Tibial artery (tissue), 4 donors: Measurements from ENCODE around the gene TSPAN6.

ENCODE experiments used
- DNase-seq, 2 donors: peaks; one replicate each; pipeline ENCODE4 v3.0.0-alpha.2; 2019
- H3K27ac ChIP-seq, 2 donors: fragments of 200-600 bp; sonication (generic) in 1 of 2; 1 replicate in 1 of 2; 2 replicates in 1 of 2; pipeline ENCODE4 v1.5.1; 2018 to 2019; ENCODE audit warnings: mild to moderate bottlenecking in 1 of 2
- H3K27me3 ChIP-seq, 2 donors: fragments of 200-600 bp; sonication (generic) in 1 of 2; one replicate each; pipeline versions ENCODE4 v1.5.1 to v1.6.0; 2016 to 2019
- H3K36me3 ChIP-seq, 3 donors: fragments of 200-600 bp; sonication (generic) in 2 of 3; one replicate each; pipeline ENCODE4 v1.5.1; 2016 to 2019; ENCODE audit warnings: mild to moderate bottlenecking in 2 of 3
- H3K4me1 ChIP-seq, 4 donors: fragments of 200-600 bp; sonication (generic) in 2 of 4; 1 replicate in 3 of 4; 2 replicates in 1 of 4; pipeline ENCODE4 v1.5.1; 2016 to 2019
- H3K4me3 ChIP-seq, 2 donors: fragments of 200-600 bp; sonication (generic) in 1 of 2; 1 replicate in 1 of 2; 2 replicates in 1 of 2; pipeline ENCODE4 v1.5.1; 2018 to 2019; ENCODE audit warnings: mild to moderate bottlenecking in 2 of 2
- H3K9me3 ChIP-seq, 3 donors: fragments of 200-600 bp; sonication (generic) in 1 of 3; one replicate each; pipeline ENCODE4 v1.5.1; 2016 to 2019
- intact Hi-C: fragments of 100-400 bp; cut with DNase I; formaldehyde crosslinking; loops from one replicate; pipeline ENCODE4 v1.15.0; 2023; ENCODE audit warnings: low total_unique reads
- TF ChIP-seq, protein P1 (sequence below), 2 experiments: fragments of 200-600 bp in 1 of 2; fragments of 450-650 bp in 1 of 2; IDR thresholded peaks; one replicate each; pipeline ENCODE4 v1.5.1; 2017 to 2019; ENCODE audit warnings: antibody characterized with exemption in 2 of 2, mild to moderate bottlenecking in 1 of 2, moderate library complexity in 1 of 2

Gene TSPAN6

DNA sequence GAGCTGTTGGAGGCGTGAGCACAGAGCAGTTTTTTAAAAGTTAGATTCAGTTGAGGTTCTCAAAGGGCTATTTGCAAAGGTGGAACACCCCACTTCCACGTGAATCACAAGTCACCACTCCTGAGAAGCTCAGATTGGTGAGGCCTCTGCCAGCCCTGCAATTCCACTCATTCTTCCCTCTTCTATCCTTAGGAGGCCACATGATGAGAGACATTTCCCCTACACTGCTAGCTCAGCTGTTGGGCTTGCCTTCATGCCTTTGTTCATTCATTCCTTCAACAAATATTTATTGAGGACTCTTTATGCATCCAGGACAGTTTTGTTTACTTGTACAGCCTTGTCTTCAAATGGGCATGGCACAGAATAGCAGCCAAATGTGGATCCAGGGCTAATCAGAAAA lies 11.1 kb upstream of the TSPAN6 start:
- H3K27me3 ChIP-seq = no peaks in the 10 kb centered on the region
- H3K4me1 ChIP-seq = peaks cover 0 to 28% (median 3%) of the 10 kb centered on the region in 4 donors
- DNase-seq = no peak
- TF ChIP-seq, protein P1, sequence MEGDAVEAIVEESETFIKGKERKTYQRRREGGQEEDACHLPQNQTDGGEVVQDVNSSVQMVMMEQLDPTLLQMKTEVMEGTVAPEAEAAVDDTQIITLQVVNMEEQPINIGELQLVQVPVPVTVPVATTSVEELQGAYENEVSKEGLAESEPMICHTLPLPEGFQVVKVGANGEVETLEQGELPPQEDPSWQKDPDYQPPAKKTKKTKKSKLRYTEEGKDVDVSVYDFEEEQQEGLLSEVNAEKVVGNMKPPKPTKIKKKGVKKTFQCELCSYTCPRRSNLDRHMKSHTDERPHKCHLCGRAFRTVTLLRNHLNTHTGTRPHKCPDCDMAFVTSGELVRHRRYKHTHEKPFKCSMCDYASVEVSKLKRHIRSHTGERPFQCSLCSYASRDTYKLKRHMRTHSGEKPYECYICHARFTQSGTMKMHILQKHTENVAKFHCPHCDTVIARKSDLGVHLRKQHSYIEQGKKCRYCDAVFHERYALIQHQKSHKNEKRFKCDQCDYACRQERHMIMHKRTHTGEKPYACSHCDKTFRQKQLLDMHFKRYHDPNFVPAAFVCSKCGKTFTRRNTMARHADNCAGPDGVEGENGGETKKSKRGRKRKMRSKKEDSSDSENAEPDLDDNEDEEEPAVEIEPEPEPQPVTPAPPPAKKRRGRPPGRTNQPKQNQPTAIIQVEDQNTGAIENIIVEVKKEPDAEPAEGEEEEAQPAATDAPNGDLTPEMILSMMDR (IDR thresholded peaks at IDR 0.05) = no peak
- no peaks in the 10 kb centered on the region for H3K9me3 ChIP-seq
- H3K36me3 ChIP-seq = no peaks in the 10 kb centered on the region
- H3K4me3 ChIP-seq = no peak overlapping the region
- intact Hi-C loops = no loop called here
- H3K27ac ChIP-seq = no peak overlapping the region

DNA sequence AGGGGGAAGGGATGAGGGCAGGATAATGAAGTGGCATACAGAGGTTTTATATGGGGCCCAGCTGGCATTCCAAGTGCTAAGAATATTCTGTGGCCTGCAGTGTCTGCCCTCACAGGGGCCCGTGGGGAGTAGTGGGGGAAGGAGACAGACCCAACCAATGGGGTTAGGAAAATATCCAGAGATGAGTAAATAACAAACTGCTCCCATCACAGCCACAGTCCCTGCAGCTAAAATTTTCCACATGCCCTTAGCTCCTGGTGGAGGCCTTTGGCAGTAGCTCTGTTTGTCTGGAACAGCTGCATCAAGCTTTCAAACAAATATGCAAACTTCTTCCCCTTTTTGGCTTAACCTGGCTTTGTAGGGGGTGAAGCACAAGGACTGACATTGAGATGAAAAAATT lies 10.5 kb upstream of the TSPAN6 start:
- no peak overlapping the region for H3K4me3 ChIP-seq
- peak overlapping the region in 1 of 2 donors; percentile 6 for H3K27ac ChIP-seq
- intact Hi-C loops = no loop called here
- peak in 1 of 2 donors; percentile 63 for DNase-seq
- H3K9me3 ChIP-seq = no peaks in the 10 kb centered on the region
- H3K36me3 ChIP-seq = no peaks in the 10 kb centered on the region
- TF ChIP-seq, protein P1 (IDR thresholded peaks at IDR 0.05) = no peak
- H3K27me3 ChIP-seq = no peaks in the 10 kb centered on the region
- H3K4me1 ChIP-seq = peaks cover 0 to 28% (median 3%) of the 10 kb centered on the region in 4 donors

DNA sequence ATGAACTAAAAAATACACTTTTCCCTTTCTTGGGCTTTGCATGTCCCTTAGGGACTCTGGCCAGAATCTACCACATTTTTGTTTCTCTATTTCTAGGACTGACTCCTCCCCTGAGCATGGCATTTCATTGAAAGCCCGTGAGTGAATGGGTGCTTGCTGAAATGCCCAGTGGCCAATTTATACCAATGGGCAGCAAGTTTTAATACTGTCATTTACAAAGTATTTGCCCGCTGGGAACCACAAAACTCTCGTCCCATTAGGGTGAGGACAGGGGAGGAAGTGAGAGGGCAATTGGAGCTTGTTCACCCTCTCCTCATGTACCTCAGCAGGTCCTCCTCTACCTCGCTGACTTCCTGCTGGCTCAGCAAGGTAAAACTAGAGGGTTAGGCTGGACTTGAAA lies 8.5 kb upstream of the TSPAN6 start:
- TF ChIP-seq, protein P1 (IDR thresholded peaks at IDR 0.05) = no peak
- intact Hi-C loops = no loop called here
- no peak for DNase-seq
- Histone ChIP-seq H3K27me3 (no peaks in the 10 kb centered on the region), H3K27ac (peak overlapping the region; percentile 41 to 51), H3K36me3 (no peaks in the 10 kb centered on the region), H3K9me3 (no peaks in the 10 kb centered on the region), H3K4me3 (peak overlapping the region; percentile 36 to 37), H3K4me1 (peaks cover 0 to 28% (median 3%) of the 10 kb centered on the region in 4 donors)

DNA sequence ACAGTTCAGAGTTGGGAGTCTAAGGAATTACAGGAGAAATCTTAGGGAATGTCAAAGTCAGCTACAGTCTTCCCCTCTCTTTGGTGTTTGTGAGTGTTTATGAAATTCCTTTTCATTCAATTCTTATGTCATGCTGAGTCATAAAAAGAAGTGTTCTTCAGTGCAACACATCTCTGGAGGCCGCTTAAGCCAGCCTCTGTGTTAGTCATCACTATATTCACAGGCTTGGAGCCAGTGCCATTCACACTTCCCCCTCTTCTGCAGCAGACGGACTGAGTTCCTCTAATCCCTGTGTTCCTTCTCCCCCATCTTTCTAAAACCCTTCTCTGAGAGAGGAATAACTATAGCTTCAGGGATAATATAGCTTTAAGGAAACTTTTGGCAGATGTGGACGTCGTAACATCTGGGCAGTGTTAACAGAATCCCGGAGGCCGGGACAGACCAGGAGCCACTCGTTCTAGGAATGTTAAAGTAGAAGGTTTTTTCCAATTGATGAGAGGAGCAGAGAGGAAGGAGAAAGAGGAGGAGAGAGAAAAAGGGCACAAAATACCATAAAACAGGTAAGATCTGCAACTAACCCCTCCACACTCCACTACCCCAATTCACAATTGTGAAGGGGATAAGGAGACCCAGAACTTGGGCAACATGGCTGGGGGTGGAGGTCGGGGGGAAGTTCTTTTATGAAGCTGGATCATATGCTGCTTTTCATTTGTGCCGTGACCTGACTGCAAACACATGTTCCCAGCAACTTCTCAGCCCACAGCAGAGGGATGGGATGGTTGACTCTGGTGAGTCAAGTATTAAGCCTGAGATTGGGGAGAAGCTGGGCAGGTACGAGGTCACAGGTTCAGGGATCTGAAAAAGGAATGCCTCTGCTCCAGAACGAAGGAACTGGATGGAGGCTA lies 7.6 kb upstream of the TSPAN6 start, which contains the start of gene SRPX2:
Gene SRPX2, plus strand, starts transcription at position 244 of the 905 bp plus-strand sequence. CDS start 2,124 bp downstream, outside the sequence.
- peak; percentile 74 to 76 for DNase-seq
- no peaks in the 10 kb centered on the region for H3K27me3 ChIP-seq
- TF ChIP-seq, protein P1 (IDR thresholded peaks at IDR 0.05) = no peak
- no peaks in the 10 kb centered on the region for H3K9me3 ChIP-seq
- H3K4me1 ChIP-seq = peaks cover 0 to 28% (median 0%) of the 10 kb centered on the region in 4 donors
- H3K4me3 ChIP-seq = peak within 1 kb of the TSS; percentile 36 to 37
- H3K36me3 ChIP-seq = no peaks in the 10 kb centered on the region
- intact Hi-C loops = no loop called here
- peak within 1 kb of the TSS; percentile 41 to 51 for H3K27ac ChIP-seq

DNA sequence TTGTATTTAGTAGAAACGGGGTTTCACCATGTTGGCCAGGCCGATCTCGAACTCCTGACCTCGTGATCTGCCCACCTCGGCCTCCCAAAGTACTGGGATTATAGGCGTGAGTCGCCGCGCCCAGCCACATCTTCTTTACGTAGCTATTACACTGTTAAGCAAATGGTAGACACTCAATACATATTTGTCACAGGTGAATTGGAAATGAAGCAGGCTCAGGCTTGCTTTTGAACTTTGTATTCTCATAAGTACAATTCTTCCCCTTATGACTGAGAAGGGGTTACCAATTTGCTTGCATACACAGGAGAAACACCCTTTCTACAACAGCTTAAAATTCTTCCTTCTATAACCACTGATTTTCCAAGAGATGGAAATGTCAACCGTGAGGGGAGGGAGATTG lies 6.6 kb upstream of the TSPAN6 start:
- Histone ChIP-seq H3K27me3 (no peaks in the 10 kb centered on the region), H3K27ac (peak overlapping the region in 1 of 2 donors; percentile 19), H3K36me3 (no peaks in the 10 kb centered on the region), H3K9me3 (no peaks in the 10 kb centered on the region), H3K4me3 (no peak overlapping the region), H3K4me1 (peaks cover 0 to 28% (median 0%) of the 10 kb centered on the region in 4 donors)
- DNase-seq = no peak
- TF ChIP-seq, protein P1 (IDR thresholded peaks at IDR 0.05) = no peak
- intact Hi-C loops = no loop called here
